DOHH2 (cell line): ENCODE measurements around the gene KCNK5.

Experiments used
- H3F3A ChIP-seq: fragments of 200-600 bp; sonication (generic), shearing (Covaris generic); 2 replicates; pipeline ENCODE4 v1.6.0; 2016; ENCODE audit warnings: antibody characterized with exemption, mild to moderate bottlenecking; ENCODE audit not compliant: control insufficient read depth, insufficient read depth
- H3K27ac ChIP-seq: fragments of 200-600 bp; sonication (generic); 2 replicates; pipeline ENCODE4 v1.5.1; 2014; ENCODE audit warnings: low read depth, mild to moderate bottlenecking, low read length, moderate library complexity
- H3K27me3 ChIP-seq: fragments of 200-600 bp; sonication (generic); 2 replicates; pipeline ENCODE4 v1.6.1; 2014; ENCODE audit warnings: mild to moderate bottlenecking, low read length, mixed read lengths; ENCODE audit not compliant: control insufficient read depth
- H3K36me3 ChIP-seq: fragments of 200-600 bp; sonication (generic); 2 replicates; pipeline ENCODE4 v1.6.1; 2014; ENCODE audit warnings: mild to moderate bottlenecking, low read length, moderate library complexity, mixed read lengths; ENCODE audit not compliant: control insufficient read depth
- H3K4me1 ChIP-seq: fragments of 200-600 bp; sonication (generic); 2 replicates; pipeline ENCODE4 v1.6.1; 2014; ENCODE audit warnings: mild to moderate bottlenecking, low read length, mixed read lengths; ENCODE audit not compliant: control insufficient read depth
- H3K4me2 ChIP-seq: fragments of 200-600 bp; sonication (generic); 2 replicates; pipeline ENCODE4 v1.6.0; 2014; ENCODE audit warnings: mild to moderate bottlenecking, low read length, moderate library complexity
- H3K4me3 ChIP-seq: fragments of 200-600 bp; sonication (generic); 2 replicates; pipeline ENCODE4 v1.5.1; 2014; ENCODE audit warnings: mild to moderate bottlenecking, low read length, mixed read lengths
- H3K79me2 ChIP-seq: fragments of 200-600 bp; sonication (generic); 2 replicates; pipeline ENCODE4 v1.6.1; 2014; ENCODE audit warnings: mild to moderate bottlenecking, low read length, mixed read lengths; ENCODE audit not compliant: control insufficient read depth
- H3K9me2 ChIP-seq: fragments of 200-600 bp; sonication (generic); replicated peaks from 2 replicates; pipeline ENCODE4 v1.6.1; 2014; ENCODE audit warnings: mild to moderate bottlenecking, low read length, mixed read lengths; ENCODE audit not compliant: control insufficient read depth
- H3K9me3 ChIP-seq: fragments of 200-600 bp; sonication (generic); 2 replicates; pipeline ENCODE4 v1.6.1; 2014; ENCODE audit warnings: antibody characterized with exemption, low read length, mixed read lengths; ENCODE audit not compliant: control insufficient read depth, insufficient read depth
- H4K20me1 ChIP-seq: fragments of 200-600 bp; sonication (generic); 2 replicates; pipeline ENCODE4 v1.6.0; 2014; ENCODE audit warnings: low read depth, mild to moderate bottlenecking, antibody characterized with exemption, low read length, moderate library complexity; ENCODE audit not compliant: control insufficient read depth, insufficient read depth
- EZH2phosphoT487 ChIP-seq: fragments of 200-600 bp; sonication (generic); IDR thresholded peaks from 2 replicates; pipeline ENCODE4 v1.6.1; 2017; ENCODE audit warnings: borderline replicate concordance, mild to moderate bottlenecking, antibody characterized with exemption, low read length, moderate library complexity, mixed read lengths
- TF ChIP-seq, protein P1 (sequence below): fragments of 200-600 bp; sonication (generic); IDR thresholded peaks from one replicate; pipeline ENCODE4 v1.5.1; 2014; ENCODE audit warnings: antibody characterized with exemption, mild to moderate bottlenecking, low read depth, low read length; ENCODE audit not compliant: poor library complexity, severe bottlenecking

The KCNK5 gene

DNA sequence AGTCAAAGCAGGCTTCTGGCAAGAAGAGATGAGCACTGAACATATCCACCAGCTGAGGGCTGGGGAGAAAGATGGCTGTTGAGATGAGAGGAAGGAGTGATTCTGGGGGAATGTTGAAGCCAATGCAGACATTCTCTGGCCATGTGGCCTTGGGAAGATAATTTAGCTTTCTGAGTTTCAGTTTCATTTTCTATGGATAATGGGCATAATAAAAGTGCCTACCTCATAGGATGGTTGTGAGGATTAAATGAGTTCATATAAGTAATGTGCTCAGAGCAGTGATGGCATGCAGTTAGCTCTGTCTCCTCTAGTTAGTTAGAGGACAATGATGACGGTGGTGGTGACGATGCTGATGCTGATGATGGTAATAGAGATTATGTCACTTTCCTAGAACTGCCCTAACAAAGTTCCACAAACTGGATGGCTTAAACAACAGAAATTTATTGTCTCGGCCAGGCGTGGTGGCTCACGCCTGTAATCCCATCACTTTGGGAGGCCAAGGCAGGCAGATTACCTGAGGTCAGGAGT, 18.5 kb upstream of the KCNK5 start:
- Histone ChIP-seq H3K27ac (no peak overlapping the region), H3K9me2 (no peaks in the 10 kb centered on the region), H3K4me3 (no peak overlapping the region), H3F3A (no peaks in the 10 kb centered on the region), H4K20me1 (no peaks in the 10 kb centered on the region), H3K4me2 (no peak overlapping the region), H3K79me2 (no peaks in the 10 kb centered on the region), H3K9me3 (no peaks in the 10 kb centered on the region), H3K36me3 (no peaks in the 10 kb centered on the region), H3K27me3 (peaks cover 6% of the 10 kb centered on the region; the same call in 1 of the 2 replicates), H3K4me1 (no peaks in the 10 kb centered on the region)
- no peak for TF ChIP-seq EZH2phosphoT487
- TF ChIP-seq, protein P1, sequence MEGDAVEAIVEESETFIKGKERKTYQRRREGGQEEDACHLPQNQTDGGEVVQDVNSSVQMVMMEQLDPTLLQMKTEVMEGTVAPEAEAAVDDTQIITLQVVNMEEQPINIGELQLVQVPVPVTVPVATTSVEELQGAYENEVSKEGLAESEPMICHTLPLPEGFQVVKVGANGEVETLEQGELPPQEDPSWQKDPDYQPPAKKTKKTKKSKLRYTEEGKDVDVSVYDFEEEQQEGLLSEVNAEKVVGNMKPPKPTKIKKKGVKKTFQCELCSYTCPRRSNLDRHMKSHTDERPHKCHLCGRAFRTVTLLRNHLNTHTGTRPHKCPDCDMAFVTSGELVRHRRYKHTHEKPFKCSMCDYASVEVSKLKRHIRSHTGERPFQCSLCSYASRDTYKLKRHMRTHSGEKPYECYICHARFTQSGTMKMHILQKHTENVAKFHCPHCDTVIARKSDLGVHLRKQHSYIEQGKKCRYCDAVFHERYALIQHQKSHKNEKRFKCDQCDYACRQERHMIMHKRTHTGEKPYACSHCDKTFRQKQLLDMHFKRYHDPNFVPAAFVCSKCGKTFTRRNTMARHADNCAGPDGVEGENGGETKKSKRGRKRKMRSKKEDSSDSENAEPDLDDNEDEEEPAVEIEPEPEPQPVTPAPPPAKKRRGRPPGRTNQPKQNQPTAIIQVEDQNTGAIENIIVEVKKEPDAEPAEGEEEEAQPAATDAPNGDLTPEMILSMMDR, result no peak

DNA sequence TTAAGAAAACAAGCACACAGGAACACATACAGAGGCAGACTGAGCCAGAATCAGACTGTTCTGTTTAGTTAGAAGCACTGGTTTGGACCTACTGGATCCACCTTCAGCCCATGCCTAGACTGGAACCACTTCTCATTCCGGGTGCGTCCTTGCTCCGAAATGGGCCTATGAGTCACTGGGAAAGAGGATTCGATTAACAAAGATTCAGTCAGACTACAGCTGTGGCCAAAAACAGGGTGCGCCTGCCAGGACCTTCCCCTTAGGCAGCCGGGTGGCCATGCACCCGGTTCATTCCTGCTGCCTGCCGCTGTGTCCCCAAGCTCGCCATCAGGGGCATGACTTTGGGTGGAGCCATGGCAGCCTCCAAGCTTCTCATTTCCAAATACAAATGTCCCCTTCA, 14.5 kb upstream of the KCNK5 start:
- no peaks in the 10 kb centered on the region for H3K9me2 ChIP-seq
- TF ChIP-seq, protein P1, result no peak
- TF ChIP-seq EZH2phosphoT487, result no peak
- H3K4me1 ChIP-seq, result no peaks in the 10 kb centered on the region
- no peaks in the 10 kb centered on the region for H4K20me1 ChIP-seq
- no peaks in the 10 kb centered on the region for H3K36me3 ChIP-seq
- H3K9me3 ChIP-seq, result no peaks in the 10 kb centered on the region
- H3K27ac ChIP-seq, result no peak overlapping the region
- no peaks in the 10 kb centered on the region for H3K79me2 ChIP-seq
- no peaks in the 10 kb centered on the region for H3K27me3 ChIP-seq
- H3K4me3 ChIP-seq, result no peak overlapping the region
- H3K4me2 ChIP-seq, result no peak overlapping the region
- H3F3A ChIP-seq, result no peaks in the 10 kb centered on the region

DNA sequence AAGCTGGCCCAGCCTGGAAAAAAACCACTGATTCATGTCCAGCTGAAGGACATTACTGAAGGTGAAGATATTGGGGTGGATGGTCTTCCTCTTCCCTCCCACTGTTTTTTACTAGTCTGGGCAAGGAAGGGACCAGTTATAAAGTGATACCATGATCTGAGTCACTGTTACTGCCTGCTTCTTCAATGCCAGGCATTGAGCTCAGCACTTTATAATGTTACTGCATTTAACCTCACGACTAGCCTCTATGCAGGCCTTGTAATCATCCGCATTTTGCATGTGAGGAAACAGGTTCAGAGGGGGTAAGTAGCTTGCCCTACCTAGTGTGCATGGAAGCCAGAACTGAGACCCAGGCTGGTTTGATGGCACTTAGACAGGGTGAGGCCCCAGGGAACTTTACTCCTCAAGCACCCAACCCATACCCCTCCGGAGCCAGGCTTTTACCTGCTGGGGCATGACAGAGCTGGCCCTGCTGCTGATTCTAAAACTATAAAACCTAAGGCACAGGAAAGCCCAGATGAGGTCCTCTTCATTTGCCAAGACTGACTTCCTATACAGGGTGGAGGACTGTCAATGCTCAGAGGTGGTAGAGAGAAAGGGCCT, 11.0 kb upstream of the KCNK5 start:
- TF ChIP-seq EZH2phosphoT487, result no peak
- TF ChIP-seq, protein P1, result no peak
- Histone ChIP-seq H3K79me2 (no peaks in the 10 kb centered on the region), H3K4me3 (no peak overlapping the region), H3K4me1 (no peaks in the 10 kb centered on the region), H3K4me2 (no peak overlapping the region), H3K27me3 (no peaks in the 10 kb centered on the region), H4K20me1 (no peaks in the 10 kb centered on the region), H3K36me3 (no peaks in the 10 kb centered on the region), H3F3A (no peaks in the 10 kb centered on the region), H3K9me3 (no peaks in the 10 kb centered on the region), H3K27ac (no peak overlapping the region), H3K9me2 (no peaks in the 10 kb centered on the region)
